ENCODE results near the gene ARPC5. TPM values are rescaled to one million over a fixed set of nuclear protein-coding genes. Genes with fewer than 3 reads are reported as not detected.

Gene ARPC5
- total RNA-seq, 4 donors from 2014 or later = 33.0 to 73.5 (median 68.2) TPM

DNA sequence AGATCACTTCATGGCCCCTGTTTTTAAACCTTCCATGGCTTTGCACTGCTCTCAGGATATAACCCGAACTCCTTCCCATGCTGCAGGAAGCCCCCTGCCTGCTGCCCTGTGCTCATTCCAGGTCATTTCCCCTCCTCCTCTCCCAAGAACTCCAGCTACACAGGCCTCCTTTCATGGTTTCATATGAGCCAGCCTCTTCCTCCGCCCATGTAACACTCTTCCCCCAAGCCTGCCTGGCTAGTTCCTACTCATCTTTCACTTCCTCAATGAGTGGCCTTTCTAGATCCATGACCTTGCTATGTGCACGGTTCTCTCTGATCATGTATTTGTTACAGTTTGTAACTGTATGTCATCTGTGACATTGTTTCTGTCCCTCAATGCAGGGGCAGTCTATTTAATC is 42.2 kb downstream of the ARPC5 start:
- intact Hi-C loops (cut with DNase I; ENCODE audit: low total_unique reads) = no loop called here
- no peak overlapping the region for H3K4me3 ChIP-seq (ENCODE audit: low read depth, poor library complexity, severe bottlenecking)
- 63 to 76% methylated on average over 3 of the region's 3 CpGs for WGBS, 2 donors
- no peak for TF ChIP-seq POLR2A (IDR thresholded peaks at IDR 0.05)
- TF ChIP-seq, protein P1, sequence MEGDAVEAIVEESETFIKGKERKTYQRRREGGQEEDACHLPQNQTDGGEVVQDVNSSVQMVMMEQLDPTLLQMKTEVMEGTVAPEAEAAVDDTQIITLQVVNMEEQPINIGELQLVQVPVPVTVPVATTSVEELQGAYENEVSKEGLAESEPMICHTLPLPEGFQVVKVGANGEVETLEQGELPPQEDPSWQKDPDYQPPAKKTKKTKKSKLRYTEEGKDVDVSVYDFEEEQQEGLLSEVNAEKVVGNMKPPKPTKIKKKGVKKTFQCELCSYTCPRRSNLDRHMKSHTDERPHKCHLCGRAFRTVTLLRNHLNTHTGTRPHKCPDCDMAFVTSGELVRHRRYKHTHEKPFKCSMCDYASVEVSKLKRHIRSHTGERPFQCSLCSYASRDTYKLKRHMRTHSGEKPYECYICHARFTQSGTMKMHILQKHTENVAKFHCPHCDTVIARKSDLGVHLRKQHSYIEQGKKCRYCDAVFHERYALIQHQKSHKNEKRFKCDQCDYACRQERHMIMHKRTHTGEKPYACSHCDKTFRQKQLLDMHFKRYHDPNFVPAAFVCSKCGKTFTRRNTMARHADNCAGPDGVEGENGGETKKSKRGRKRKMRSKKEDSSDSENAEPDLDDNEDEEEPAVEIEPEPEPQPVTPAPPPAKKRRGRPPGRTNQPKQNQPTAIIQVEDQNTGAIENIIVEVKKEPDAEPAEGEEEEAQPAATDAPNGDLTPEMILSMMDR (IDR thresholded peaks at IDR 0.05) = no peak
- DNase-seq (ENCODE audit: low spot score in 2 of 2) = no peak

GRCh38 chr1:183592733-183593132 is 42.9 kb downstream of the ARPC5 start:
- H3K4me3 ChIP-seq (ENCODE audit: low read depth, poor library complexity, severe bottlenecking) = no peak overlapping the region
- DNase-seq (ENCODE audit: low spot score in 2 of 2) = no peak
- intact Hi-C loops (cut with DNase I; ENCODE audit: low total_unique reads) = no loop called here
- TF ChIP-seq POLR2A (IDR thresholded peaks at IDR 0.05) = no peak
- TF ChIP-seq, protein P1 (IDR thresholded peaks at IDR 0.05) = no peak
- WGBS, 2 donors = 88 to 92% methylated on average over 7 of the region's 7 CpGs

DNA sequence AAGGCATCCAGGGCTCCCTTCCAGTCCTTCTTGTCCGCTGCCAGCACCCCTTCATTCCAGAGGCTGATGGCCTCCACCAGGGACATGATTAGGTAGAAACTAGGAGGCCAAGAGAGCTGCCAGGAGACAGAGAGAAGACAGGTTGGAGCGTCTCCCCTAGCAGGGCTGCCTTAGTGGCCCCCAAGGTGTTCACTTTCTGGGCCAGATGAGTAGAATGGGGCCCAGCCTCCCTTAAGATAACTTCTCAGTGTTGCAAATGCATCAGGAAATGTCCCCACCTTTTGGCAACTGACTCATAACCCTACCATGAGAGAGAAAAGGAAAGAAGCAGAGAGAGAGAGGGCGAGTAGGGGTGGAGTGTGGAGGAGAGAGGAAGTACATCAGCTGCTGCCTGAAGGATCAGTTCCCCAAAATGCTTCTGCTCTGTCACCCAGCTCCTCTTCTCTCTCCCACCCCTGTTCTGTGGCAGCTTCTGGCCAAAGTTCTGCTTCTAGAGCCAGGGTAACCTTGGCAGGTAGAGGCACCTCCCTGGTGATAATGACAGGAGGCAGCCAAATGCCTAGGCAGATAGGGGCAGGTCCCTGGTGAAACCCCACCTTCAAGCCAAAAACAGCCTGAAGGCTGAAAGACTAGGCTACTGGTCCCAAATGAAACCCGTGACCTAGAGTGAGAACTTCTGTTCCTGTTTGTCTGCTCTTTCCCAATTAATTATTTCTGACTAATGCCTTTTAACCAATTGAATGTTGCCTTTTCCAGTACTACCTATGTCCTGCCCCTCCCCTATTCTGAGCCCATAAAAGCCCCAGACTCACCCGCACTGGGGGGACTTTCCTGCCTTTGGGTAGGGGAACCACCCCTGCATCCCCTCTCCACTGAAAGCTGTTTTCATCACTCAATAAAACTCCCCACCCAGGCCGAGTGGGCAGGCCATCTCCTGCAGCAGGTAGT is 45.1 kb downstream of the ARPC5 start, which contains the start of gene NCF2:
Gene NCF2 (minus strand): TSS at position 216 of the 948 bp plus-strand sequence. CDS start 130 bp downstream, at position 86.
- H3K4me3 ChIP-seq (ENCODE audit: low read depth, poor library complexity, severe bottlenecking) = no peak within 1 kb of the TSS
- TF ChIP-seq POLR2A (IDR thresholded peaks at IDR 0.05) = no peak
- TF ChIP-seq, protein P1 (IDR thresholded peaks at IDR 0.05) = no peak
- WGBS, 2 donors = 48 to 53% methylated on average over 6 of the region's 6 CpGs
- DNase-seq (ENCODE audit: low spot score in 2 of 2) = no peak
- intact Hi-C loops (cut with DNase I; ENCODE audit: low total_unique reads) = no loop called here

- intact Hi-C loops (cut with DNase I; ENCODE audit: low total_unique reads) = no loop called here
- WGBS, 2 donors = 62 to 67% methylated on average over 4 of the region's 4 CpGs
- H3K4me3 ChIP-seq (ENCODE audit: low read depth, poor library complexity, severe bottlenecking) = no peak overlapping the region
- TF ChIP-seq POLR2A (IDR thresholded peaks at IDR 0.05) = no peak
- DNase-seq (ENCODE audit: low spot score in 2 of 2) = peak in 1 of 2 donors; percentile 77
These were observed 45.7 kb downstream of the ARPC5 start for GRCh38 chr1:183589874-183590243.

DNA sequence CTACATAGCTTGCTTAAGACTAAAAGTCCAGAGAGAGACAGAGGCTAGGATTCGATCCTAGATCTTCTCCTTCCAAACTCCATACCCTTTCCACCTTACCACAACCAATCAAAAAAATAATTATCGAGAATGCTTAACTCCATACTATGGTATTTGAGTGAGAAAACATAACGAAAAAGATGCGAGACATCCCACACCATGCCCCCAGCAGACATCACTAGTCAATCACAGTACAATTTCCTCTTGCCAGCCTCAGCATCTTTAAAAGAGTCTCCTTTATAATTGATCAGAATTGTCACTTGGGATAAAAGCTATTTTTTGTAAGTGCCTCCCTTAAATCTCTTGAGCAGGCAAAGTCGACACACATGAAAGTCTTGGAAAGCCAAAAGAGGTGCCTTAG is 46.2 kb downstream of the ARPC5 start:
- no peak for DNase-seq (ENCODE audit: low spot score in 2 of 2)
- H3K4me3 ChIP-seq (ENCODE audit: low read depth, poor library complexity, severe bottlenecking) = no peak overlapping the region
- TF ChIP-seq, protein P1 (IDR thresholded peaks at IDR 0.05) = no peak
- TF ChIP-seq POLR2A (IDR thresholded peaks at IDR 0.05) = no peak
- intact Hi-C loops (cut with DNase I; ENCODE audit: low total_unique reads) = no loop called here
- WGBS, 2 donors = 77 to 84% methylated on average over 5 of the region's 5 CpGs

DNA sequence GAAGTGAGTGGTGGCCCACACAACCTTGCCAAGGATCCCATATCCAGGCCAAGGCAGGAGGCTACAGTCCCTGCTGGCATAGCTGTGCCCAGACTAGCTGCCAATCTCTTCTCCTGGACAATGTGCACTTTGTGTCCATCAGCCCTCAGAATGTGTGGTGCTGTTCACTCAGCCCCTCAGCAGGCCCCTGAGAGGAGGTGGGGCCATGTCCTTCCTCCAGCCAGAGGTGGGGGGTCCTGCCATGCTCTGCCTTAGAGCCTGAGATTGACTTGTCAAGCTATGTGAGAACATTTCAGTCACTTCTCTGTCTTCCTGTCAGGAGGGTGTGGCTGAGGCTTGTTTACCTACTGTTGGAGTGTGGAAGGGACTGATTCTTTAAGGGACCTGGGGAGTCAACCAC is 46.8 kb downstream of the ARPC5 start:
- TF ChIP-seq, protein P1 (IDR thresholded peaks at IDR 0.05) = no peak
- no peak for TF ChIP-seq POLR2A (IDR thresholded peaks at IDR 0.05)
- no peak overlapping the region for H3K4me3 ChIP-seq (ENCODE audit: low read depth, poor library complexity, severe bottlenecking)
- peak in 1 of 2 donors; percentile 79 for DNase-seq (ENCODE audit: low spot score in 2 of 2)
- intact Hi-C loops (cut with DNase I; ENCODE audit: low total_unique reads) = no loop called here
